Kidney capillary endothelial cell (primary cell): Measurements from ENCODE around the gene PRPS1.
A peak's percentile ranks its signal among the peaks of the same experiment; 100 is the strongest.
"Not testable (repeated sequence)": the region's sequence is repeated elsewhere in the genome, so short reads cannot be mapped to it uniquely, and the experiment has no call there.

Source experiments
- DNase-seq: peaks from one replicate; pipeline ENCODE4 v3.0.0-alpha.2; 2018; ENCODE audit warnings: low spot score

Gene PRPS1

DNA sequence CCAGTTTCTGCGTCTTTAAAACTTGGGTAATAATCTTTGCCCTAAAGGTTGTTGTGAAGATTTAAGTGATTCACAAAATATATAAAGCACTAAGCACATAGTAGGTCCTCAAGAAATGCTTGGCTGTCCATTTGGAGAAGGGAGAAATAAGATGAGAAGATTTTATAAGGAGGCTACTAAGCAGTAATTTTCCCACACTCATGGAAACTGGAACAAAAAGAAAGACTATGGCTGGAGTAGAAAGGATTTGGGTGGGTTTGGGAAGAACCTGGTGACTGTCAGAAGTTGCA lies 47.0 kb downstream of the PRPS1 start:
- no peak for DNase-seq

DNA sequence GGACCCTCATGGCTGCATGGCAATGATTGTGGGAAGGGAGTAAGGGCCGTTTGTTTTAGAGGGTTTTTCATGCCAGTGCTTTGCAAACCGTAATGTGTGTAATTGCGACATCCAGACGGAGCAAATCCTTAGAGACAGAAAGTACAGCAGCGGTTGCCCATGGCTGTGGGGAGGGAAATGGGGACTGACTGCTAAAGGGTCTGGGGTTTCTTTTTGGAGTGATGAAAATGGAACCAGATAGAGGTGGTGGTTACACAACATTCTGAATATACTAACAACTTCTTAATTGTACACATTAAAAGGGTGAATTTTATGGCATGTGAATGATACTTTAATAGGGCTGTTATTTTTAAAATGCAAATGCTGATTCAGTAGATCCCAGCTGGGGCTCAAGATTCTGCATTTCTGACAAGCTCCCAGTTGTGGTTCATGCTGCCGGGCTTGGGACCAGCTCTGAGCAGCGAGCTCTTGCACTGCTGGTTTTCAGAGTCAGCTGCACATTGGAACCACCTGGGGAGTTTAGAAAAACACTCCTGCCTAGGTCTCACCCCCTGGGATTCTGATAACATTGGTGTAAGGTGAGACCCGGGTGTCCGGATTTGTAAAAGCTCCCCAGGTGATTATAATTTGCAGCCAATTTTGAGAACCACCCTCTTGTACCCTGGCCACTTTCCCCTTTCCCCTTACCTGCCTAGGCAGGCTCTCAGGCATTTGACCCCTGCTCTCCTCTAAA lies 47.7 kb downstream of the PRPS1 start:
- DNase-seq: no peak

DNA sequence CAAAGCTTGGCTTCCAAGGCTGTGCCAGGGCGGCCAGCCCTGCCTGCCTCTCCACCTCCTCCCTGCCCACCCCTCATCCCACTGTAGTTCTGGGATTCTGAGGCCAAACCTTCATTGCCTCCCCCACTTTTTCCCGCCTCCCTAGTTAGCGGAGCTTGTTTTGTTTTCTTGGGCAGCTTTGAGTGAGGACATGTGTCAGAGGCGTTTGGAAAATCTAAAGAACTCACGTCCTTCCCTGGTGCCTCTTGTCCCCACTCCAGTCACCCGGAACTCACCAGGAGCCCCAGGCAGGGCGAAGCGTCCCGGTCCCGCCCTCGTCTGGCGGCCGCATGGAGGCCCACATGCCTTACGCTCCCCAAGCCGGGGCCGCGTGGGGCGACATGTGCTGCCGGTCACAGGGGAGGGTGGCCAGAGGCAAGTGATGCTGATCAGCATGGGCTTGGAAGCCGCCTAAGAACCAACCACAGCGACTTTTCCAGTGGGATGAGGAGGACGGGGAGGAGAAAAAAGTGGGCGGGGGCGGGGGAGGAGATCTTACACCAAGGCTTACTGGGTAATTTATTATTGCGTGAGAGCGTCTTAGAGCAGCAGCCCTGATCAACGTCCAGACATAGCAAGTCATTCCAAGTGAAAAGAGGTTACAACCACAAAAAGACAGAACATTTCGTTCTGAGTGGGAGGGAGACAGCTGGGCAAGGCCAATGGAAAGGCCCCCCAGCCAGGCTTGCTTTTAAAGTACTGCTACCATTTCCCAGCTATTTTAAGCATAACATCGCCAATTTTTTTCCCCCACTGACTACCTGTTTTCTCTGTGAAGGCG lies 48.5 kb downstream of the PRPS1 start:
- DNase-seq: peak; percentile 32

DNA sequence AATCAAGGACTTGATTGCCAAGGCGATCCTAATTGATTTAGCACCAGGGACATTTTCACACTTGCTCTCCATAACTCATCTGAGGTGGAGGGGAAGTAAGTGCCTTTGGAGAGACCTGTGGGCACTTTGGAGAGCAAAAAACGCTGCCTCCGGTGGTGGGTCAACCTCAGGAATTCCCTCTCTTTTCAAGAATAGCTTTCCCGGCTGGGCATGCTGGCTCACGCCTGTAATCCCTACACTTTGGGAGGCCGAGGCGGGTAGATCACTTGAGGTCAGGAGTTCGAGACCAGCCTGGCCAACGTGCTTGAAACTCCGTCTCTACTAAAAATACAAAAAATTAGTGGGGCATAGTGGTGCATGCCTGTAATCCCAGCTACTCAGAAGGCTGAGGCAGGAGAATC lies 49.2 kb downstream of the PRPS1 start:
- no peak for DNase-seq

DNA sequence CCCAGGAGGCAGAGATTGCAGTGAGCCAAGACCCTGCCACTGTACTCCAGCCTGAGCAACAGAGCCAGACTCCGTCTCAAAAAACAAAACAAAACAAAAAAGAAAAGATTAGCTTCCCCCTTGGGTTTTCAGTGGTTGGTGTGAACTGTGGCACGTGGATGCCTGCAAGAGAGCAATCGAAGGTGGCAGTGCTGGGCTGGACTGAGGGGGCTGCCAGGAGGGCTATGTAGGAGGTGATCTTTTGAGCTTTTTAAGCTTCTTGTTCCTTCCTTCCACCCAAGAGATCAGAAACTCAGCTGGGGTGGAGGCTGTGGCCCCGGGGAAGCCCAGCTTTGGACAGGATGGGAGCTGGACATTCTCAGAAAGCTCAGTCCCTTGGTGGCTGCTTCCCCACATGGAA lies 49.6 kb downstream of the PRPS1 start:
- no peak for DNase-seq

DNA sequence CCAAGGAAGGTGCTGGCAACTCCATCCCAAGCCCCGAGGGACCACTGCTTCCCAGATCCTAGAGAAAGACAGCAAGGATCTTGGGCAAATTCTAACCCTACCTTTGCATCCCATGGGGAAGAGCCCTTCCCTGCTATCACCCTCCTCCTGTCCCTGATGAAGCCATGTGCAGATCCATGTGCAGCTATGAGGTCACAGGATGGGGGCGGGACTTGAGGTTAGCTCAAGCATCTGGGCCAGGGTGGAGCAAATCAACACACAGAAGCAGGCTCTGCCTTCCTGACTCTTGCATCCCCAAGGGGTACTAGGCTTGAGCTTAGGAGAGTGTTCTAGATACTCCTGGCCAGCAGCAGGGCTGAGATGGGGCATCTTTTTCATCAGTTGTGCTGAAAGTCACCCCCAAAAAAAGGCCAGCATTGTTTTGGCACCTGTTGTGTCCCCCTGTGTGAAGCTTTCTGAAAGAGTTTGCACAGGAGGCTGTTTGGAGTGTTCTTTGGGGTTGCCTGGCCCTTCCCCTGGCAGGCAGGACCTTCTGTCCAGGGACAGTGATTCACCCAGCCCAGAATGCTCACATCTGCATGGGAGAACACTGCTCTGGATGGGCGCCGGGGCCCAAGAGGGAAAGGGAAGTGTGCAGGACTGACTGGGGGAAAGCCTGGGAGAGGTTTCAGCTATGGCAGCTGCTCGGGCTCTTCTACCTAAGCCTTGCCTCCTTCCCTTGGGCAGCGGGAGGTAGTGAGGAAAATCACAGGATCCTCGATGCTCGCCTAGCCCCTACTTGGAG lies 50.8 kb downstream of the PRPS1 start:
- no peak for DNase-seq

DNA sequence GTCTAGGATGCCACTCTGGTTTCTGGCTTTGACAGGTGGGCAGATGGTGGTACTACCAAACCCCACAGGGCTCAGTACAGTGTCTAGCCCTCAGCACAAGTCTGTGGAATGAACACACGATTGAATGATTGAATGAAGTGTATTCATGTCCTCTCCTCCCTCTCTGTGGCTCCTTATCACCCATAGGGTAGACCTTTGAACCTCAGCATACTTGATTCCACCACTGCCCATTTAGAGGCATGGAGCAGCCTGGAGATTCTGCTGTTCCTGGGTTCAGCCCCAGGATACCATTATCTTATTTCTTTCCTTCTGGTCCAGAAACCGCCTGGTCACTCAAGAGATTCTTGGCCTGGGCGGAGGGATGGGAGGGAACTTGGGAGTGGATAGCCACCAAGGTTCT lies 53.9 kb downstream of the PRPS1 start:
- DNase-seq: no peak

DNA sequence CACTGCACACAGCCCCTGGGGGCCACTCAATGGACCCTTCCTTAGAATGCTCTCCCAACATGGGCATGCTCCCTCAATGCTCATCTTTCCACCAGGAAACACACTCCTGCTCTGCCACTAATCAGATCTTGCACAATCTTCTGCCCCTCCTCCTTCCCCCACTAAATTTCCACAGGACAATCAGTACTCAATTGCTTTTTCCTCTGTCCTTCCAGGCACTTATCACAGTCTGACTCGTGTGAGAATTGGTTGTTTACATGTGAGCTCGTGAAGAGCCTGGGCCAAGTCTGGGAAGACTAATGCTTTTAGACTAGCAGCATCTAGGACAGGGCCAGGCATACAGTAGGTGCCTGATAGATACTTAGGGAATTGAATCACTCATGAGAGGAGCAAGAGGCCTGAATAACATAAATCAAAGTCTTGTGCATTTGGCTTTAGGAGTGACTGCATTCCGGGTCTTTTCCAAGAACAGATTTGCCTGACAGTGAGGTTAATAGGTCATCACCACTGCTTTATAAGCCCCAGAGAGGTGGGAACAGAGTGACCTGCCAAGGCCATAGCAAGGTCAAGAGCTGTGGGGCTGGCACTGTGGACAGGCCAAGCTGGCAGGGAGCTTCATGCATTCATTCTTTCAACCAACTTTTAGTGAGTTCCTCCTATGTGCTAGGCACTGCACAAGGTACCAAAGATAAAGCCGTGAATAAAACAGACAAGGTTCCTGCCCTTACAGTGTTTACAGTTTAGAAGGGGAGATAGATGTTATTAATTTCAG lies 55.0 kb downstream of the PRPS1 start:
- no peak for DNase-seq

DNA sequence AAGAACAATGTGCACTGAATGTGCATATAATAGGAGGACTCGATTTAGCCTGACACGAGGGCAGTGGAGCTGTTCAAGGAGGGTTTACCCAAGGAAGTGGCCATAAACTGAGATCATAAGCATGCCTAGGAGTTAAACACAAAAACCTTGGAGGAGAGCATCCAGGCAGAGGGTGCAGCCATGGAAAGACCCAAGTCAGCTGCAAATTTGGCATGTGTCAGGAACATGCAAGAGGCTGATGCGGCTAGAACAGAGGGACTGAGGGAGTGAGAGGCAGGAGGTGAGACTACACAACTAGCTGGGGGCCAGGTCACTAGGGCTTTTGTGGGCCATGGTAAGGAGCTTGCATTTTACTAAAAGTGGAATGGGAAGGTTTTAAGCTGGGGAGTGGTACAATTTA lies 55.6 kb downstream of the PRPS1 start:
- no peak for DNase-seq

DNA sequence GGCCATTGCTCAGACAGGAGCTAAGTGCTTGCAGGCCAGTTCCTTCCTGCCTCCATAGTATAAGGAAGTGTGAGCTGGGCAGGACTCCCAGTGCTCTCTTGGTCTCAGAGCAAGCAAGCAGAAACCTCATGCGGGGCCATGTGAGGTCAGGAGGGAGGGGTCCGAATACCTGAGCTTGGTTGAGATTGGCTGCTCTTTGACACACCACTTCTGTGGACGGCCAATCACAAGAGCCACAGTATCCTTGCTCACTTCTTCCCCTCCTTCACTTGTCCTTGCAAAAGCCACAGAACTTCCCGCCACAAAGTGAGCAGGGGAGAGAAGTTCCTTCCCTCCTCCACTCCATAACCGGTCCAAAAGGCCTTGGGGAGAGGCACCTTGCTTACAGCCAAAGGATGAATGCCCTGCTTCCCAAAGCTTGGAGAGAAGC lies 56.7 kb downstream of the PRPS1 start:
- peak; percentile 18 for DNase-seq

DNA sequence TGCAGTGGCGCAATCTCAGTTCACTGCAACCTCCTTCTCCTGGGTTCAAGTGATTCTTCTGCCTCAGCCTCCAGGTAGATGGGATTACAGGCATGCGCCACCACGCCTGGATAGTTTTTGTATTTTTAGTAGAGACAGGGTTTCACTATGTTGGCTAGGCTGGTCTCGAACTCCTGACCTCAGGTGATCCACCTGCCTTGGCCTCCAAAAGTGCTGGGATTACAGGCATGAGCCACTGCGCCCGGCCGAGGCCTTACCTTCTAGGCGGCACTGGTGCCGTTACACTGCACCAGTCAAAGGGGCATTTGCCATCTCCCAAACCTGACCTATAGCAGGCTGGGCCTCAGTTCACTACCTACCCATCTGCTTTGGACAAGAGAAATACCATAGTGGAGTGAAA lies 57.3 kb downstream of the PRPS1 start:
- DNase-seq: not testable (repeated sequence)

DNA sequence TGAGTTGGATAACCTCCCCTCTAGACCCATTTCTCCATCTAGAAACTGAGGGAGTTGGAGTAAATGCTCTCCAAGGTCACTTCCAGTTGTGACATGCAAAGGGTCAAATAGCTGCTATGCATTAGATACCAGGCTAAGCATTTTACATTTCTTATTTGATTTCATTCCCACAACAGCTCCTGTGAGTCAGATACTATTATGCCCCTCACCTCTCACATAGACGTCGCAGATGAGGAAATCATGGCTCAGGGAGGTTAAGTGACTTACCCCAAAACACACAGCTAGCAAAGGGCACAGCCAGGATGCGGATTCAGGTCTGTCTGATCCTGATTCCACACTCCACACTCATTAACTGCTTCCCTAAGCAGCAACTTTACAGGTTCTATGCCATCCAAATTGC lies 57.7 kb downstream of the PRPS1 start:
- DNase-seq: no peak

DNA sequence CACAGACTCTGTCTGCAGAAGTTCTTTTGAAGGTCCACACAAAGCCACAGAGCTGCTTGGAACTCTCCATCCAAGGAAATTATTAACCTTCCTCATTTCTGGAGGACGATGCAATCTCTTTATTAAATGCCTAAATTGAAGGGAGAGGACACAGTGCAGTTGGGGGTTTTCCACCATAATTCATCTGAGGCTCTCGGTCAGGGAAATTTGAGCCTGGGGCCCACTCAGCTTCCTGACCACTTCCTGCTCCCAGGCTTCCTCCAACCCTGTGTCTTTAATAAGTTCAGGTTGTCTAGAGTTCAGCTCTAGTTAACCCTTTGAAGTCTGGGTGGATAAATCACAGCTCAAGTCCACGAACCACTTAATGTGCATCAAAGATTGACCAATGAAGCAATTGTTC lies 58.5 kb downstream of the PRPS1 start:
- no peak for DNase-seq

DNA sequence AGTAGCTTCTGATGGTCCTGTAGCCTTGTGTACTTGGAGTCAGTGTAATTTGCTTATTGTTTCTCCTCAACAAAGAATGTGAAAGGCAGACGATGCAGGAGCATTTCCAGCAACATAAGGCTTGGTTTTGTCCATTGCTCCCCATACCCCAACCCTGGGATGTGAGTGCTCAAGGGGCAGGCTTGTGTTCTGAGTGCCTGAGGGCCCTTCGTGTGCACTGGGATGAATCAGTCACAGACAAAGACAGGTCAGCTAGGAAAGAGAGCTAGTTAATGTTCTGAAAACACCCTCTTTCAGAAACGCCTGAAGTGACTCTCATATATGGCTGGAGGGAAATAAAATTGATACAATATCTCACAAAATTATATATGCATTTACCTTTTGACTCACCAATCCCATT lies 59.1 kb downstream of the PRPS1 start:
- no peak for DNase-seq

DNA sequence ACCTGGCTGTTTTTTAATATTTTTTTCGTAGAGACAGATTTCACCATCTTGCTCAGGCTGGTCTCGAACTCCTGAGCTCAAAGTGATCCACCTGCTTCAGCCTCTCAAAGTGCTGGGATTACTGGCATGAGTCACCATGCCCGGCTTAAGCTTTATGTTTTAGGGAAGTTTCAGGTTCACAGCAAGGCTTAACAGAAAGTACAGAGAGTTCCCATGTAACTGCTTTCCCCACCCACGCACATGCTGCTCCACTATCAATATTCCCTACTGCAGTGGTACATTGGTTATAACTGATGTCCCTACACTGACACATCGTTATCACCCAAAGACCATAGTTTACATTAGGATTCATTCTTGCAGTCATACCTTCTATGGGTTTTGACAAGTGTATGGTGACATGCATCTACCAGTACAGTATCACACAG lies 62.7 kb downstream of the PRPS1 start:
- no peak for DNase-seq

DNA sequence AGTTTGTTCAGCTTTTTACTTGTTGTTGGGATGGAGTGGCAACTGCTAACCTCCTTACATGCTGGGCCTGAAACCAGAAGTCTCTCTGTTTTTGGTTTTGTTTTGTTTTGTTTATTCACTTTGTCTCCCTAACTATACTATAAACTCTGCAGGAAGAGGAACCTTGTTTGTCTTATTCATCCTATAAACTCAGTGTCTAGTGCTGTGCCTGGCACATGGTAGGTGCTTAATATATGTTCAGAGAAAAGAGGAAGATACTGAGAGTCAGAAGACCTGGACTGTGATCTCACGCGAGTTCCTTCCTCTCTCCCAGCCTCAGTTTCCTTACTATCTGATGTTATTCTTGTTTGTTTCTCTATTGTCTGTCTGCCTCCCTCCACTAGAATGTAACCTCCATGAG lies 71.3 kb downstream of the PRPS1 start:
- DNase-seq: no peak

DNA sequence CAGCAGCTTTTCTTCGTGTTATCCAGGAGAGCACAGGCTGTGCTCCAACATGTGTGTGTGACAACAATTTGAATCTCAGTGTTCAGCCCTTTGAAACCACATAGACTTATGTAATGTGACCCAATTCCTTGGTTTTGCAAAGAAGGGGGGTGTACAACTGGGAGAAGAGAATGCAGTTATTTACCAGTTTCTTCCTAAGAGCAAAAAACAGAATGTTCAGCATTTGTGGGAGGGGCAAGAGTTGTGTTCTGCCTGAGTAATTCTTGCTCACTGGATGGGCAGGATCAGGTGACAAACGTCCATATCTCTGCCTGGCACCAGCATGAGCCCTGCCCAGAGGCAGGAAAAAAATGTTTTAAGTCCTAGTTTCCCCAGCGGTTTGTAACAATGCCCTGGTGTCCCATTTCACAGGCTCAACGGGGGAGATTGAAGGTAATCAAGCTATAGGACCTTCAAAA lies 72.0 kb downstream of the PRPS1 start:
- no peak for DNase-seq
